ENCODE data around the gene UBALD2. TPM values are rescaled to one million over a fixed set of nuclear protein-coding genes. Genes with fewer than 3 reads are reported as not detected.

Gene UBALD2
- polyA plus RNA-seq, 1 donor from 2014 or later = 7.5 TPM

- H3K27me3 ChIP-seq (ENCODE audit: insufficient read depth, low read depth, low read length) = no peaks in the 10 kb centered on the region
- no peak overlapping the region for H2AFZ ChIP-seq (ENCODE audit: low read depth, low read length)
- no peaks in the 10 kb centered on the region for H3K9me3 ChIP-seq (ENCODE audit: low read length)
- H3K27ac ChIP-seq (ENCODE audit: low read length) = no peak overlapping the region
- H3K79me2 ChIP-seq (replicated peaks; ENCODE audit: insufficient read depth, low read length) = no peaks in the 10 kb centered on the region
- H4K20me1 ChIP-seq (ENCODE audit: insufficient read depth) = no peaks in the 10 kb centered on the region
- H3K9ac ChIP-seq (ENCODE audit: low read length) = no peak overlapping the region
- TF ChIP-seq EP300 (conservative IDR thresholded peaks at IDR 0.05; ENCODE audit: poor library complexity, severe bottlenecking) (no peak), POLR2AphosphoS5 (IDR thresholded peaks at IDR 0.05) (no peak), REST (IDR thresholded peaks at IDR 0.05; ENCODE audit: borderline replicate concordance) (no peak), RAD21 (conservative IDR thresholded peaks at IDR 0.05) (no peak), CTCF (IDR thresholded peaks at IDR 0.05; ENCODE audit: poor library complexity, severe bottlenecking) (no peak), TAF1 (IDR thresholded peaks at IDR 0.05; ENCODE audit: low read depth) (no peak), EZH2 (IDR thresholded peaks at IDR 0.05; ENCODE audit: borderline replicate concordance, insufficient read depth, low read length, poor library complexity, severe bottlenecking) (no peak), MXI1 (conservative IDR thresholded peaks at IDR 0.05; ENCODE audit: poor library complexity, severe bottlenecking) (no peak), SMC3 (conservative IDR thresholded peaks at IDR 0.05; ENCODE audit: poor library complexity) (no peak)
- no peak overlapping the region for H3K4me2 ChIP-seq (ENCODE audit: low read length)
- H3K36me3 ChIP-seq (ENCODE audit: insufficient read depth, low read length) = peaks cover 1% of the 10 kb centered on the region
- H3K4me3 ChIP-seq (ENCODE audit: low read length) = no peak overlapping the region
- no peaks in the 10 kb centered on the region for H3K9me2 ChIP-seq (ENCODE audit: insufficient read depth, low read length)
- no peaks in the 10 kb centered on the region for H3F3A ChIP-seq (ENCODE audit: insufficient read depth, low read length, poor library complexity, severe bottlenecking)
Measured at GRCh38 chr17:76318586-76318985, 53.4 kb downstream of the UBALD2 start.

Small RNA genes lying within 50 kb of the gene (small RNA-seq; reads per million reads assigned to genes)
- 0 to 1.2 (median 0) reads per million in 3 experiments for gene RF00019

Other genes starting within 250 kb of the UBALD2 start
- gene EVPL, start 238.0 kb upstream of the UBALD2 start, polyA plus RNA-seq = not detected in 2 replicates
- gene SRP68, start 192.8 kb upstream of the UBALD2 start, polyA plus RNA-seq = 22.3 and 26.3 TPM in 2 replicates
- gene GALR2, start 190.6 kb upstream of the UBALD2 start, polyA plus RNA-seq = not detected in 2 replicates
- gene ZACN, start 186.2 kb upstream of the UBALD2 start, polyA plus RNA-seq = 0.10 TPM in 1 of 2 replicates, not detected in the other
- gene EXOC7, start 161.6 kb upstream of the UBALD2 start, polyA plus RNA-seq = 146 and 180 TPM in 2 replicates
- gene FOXJ1, start 124.1 kb upstream of the UBALD2 start, polyA plus RNA-seq = 0.56 and 0.84 TPM in 2 replicates
- gene RNF157, start 24.9 kb upstream of the UBALD2 start, polyA plus RNA-seq = 15.9 and 19.9 TPM in 2 replicates
- 17.3 and 26.5 TPM in 2 replicates for gene QRICH2, start 42.9 kb downstream of the UBALD2 start, polyA plus RNA-seq
- gene PRPSAP1, start 88.6 kb downstream of the UBALD2 start, polyA plus RNA-seq = 73.8 and 88.0 TPM in 2 replicates
- 2.4 and 2.7 TPM in 2 replicates for gene SPHK1, start 119.3 kb downstream of the UBALD2 start, polyA plus RNA-seq
- 27.7 and 28.0 TPM in 2 replicates for gene UBE2O, start 187.8 kb downstream of the UBALD2 start, polyA plus RNA-seq
- gene AANAT, start 202.3 kb downstream of the UBALD2 start, polyA plus RNA-seq = not detected in 2 replicates
- gene RHBDF2, start 236.1 kb downstream of the UBALD2 start, polyA plus RNA-seq = not detected in 2 replicates